ENCODE measurements around the gene SLC2A14. TPM values are rescaled to one million over a fixed set of nuclear protein-coding genes. Genes with fewer than 3 reads are reported as not detected.
"Not testable (repeated sequence)": the region's sequence is repeated elsewhere in the genome, so short reads cannot be mapped to it uniquely, and the experiment has no call there.

The SLC2A14 gene
- polyA plus RNA-seq, 4 donors = 0.03 to 0.77 (median 0.22) TPM; not detected in 1

- WGBS, 3 donors = 78 to 98% (median 88%) methylated on average over 4 of the region's 4 CpGs
- not testable (repeated sequence) for H3K27ac ChIP-seq (ENCODE audit: low read depth in 1 of 3, low read length in 2 of 3); FAIRE-seq; H3K27me3 ChIP-seq (ENCODE audit: control insufficient read depth in 3 of 3, insufficient read depth in 3 of 3, low read length in 3 of 3); H3K36me3 ChIP-seq (ENCODE audit: control insufficient read depth in 3 of 3, insufficient read depth in 2 of 3, low read depth in 1 of 3, low read length in 3 of 3); H3K4me1 ChIP-seq (ENCODE audit: control insufficient read depth in 3 of 3, insufficient read depth in 2 of 3, low read depth in 1 of 3, low read length in 2 of 3); H3K4me3 ChIP-seq (ENCODE audit: low read depth in 1 of 3, low read length in 3 of 3); DNase-seq; H3K9me3 ChIP-seq (ENCODE audit: control insufficient read depth in 2 of 2, insufficient read depth in 1 of 2, low read depth in 1 of 2, low read length in 1 of 2)
Measured at GRCh38 chr12:7881736-7882120, 9.0 kb upstream of the SLC2A14 start.

GRCh38 chr12:7880952-7881735, 8.4 kb upstream of the SLC2A14 start:
- not testable (repeated sequence) for H3K4me1 ChIP-seq (ENCODE audit: control insufficient read depth in 3 of 3, insufficient read depth in 2 of 3, low read depth in 1 of 3, low read length in 2 of 3); H3K9me3 ChIP-seq (ENCODE audit: control insufficient read depth in 2 of 2, insufficient read depth in 1 of 2, low read depth in 1 of 2, low read length in 1 of 2); H3K27ac ChIP-seq (ENCODE audit: low read depth in 1 of 3, low read length in 2 of 3); DNase-seq; H3K27me3 ChIP-seq (ENCODE audit: control insufficient read depth in 3 of 3, insufficient read depth in 3 of 3, low read length in 3 of 3); FAIRE-seq; H3K4me3 ChIP-seq (ENCODE audit: low read depth in 1 of 3, low read length in 3 of 3); H3K36me3 ChIP-seq (ENCODE audit: control insufficient read depth in 3 of 3, insufficient read depth in 2 of 3, low read depth in 1 of 3, low read length in 3 of 3)
- 92 to 94% (median 93%) methylated on average over 31 to 52 of the region's 52 CpGs for WGBS, 3 donors

DNA sequence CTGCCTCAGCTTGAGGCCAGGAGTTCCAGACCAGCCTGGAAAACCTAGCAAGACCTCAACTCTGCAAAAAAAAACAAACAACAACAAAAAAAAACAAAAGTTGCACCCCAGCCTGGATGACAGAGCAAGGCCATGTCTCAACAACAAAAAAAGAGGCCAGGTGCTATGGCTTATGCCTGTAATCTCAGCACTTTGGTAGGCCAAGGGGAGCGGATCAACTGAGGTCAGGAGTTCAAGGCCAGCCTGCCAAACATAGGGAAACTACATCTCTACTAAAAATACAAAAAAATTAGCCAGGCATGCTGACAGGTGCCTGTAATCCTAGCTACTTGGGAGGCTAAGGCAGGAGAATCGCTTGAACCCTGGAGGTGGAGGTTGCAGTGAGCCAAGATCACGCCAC, 6.5 kb upstream of the SLC2A14 start:
- FAIRE-seq = no peak
- WGBS, 3 donors = 69 to 87% (median 85%) methylated on average over 3 of the region's 3 CpGs
- no peaks in the 10 kb centered on the region for H3K27me3 ChIP-seq (ENCODE audit: control insufficient read depth in 3 of 3, insufficient read depth in 3 of 3, low read length in 3 of 3)

DNA sequence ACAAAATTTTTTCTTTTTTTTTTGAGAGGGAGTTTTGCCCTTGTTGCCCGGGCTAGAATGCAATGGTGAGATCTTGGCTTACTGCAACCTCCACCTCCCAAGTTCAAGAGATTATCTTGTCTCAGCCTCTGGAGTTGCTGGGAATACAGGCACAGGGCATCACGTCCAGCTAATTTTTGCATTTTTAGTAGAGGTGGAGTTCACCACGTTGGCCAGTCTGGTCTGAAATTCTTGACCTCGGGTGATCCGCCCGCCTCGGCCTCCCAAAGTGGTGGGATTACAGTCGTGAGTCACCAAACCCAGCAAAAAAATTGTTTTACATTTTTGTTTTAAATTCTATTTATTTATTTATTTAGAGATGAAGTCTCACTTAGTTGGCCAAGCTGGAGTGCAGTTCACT, 4.7 kb upstream of the SLC2A14 start:
- Histone ChIP-seq H3K27ac (ENCODE audit: low read depth in 1 of 3, low read length in 2 of 3) (no peak overlapping the region), H3K27me3 (ENCODE audit: control insufficient read depth in 3 of 3, insufficient read depth in 3 of 3, low read length in 3 of 3) (peaks cover 0 to 13% (median 5%) of the 10 kb centered on the region in 3 donors), H3K9me3 (ENCODE audit: control insufficient read depth in 2 of 2, insufficient read depth in 1 of 2, low read depth in 1 of 2, low read length in 1 of 2) (no peaks in the 10 kb centered on the region), H3K4me1 (ENCODE audit: control insufficient read depth in 3 of 3, insufficient read depth in 2 of 3, low read depth in 1 of 3, low read length in 2 of 3) (no peaks in the 10 kb centered on the region), H3K4me3 (ENCODE audit: low read depth in 1 of 3, low read length in 3 of 3) (no peak overlapping the region), H3K36me3 (ENCODE audit: control insufficient read depth in 3 of 3, insufficient read depth in 2 of 3, low read depth in 1 of 3, low read length in 3 of 3) (no peaks in the 10 kb centered on the region)
- no peak for FAIRE-seq
- DNase-seq = no peak
- WGBS, 3 donors = 83 to 91% (median 89%) methylated on average over 8 of the region's 8 CpGs

More for the DNA sequence above, 6.5 kb upstream of the SLC2A14 start:
- Histone ChIP-seq H3K27ac (ENCODE audit: low read depth in 1 of 3, low read length in 2 of 3) (no peak overlapping the region), H3K9me3 (ENCODE audit: control insufficient read depth in 2 of 2, insufficient read depth in 1 of 2, low read depth in 1 of 2, low read length in 1 of 2) (no peaks in the 10 kb centered on the region), H3K4me3 (ENCODE audit: low read depth in 1 of 3, low read length in 3 of 3) (no peak overlapping the region), H3K4me1 (ENCODE audit: control insufficient read depth in 3 of 3, insufficient read depth in 2 of 3, low read depth in 1 of 3, low read length in 2 of 3) (peaks cover 0 to 2% (median under 1%) of the 10 kb centered on the region in 3 donors), H3K36me3 (ENCODE audit: control insufficient read depth in 3 of 3, insufficient read depth in 2 of 3, low read depth in 1 of 3, low read length in 3 of 3) (no peaks in the 10 kb centered on the region)
- DNase-seq = no peak

- FAIRE-seq = no peak
- Histone ChIP-seq H3K36me3 (ENCODE audit: control insufficient read depth in 3 of 3, insufficient read depth in 2 of 3, low read depth in 1 of 3, low read length in 3 of 3) (no peaks in the 10 kb centered on the region), H3K4me3 (ENCODE audit: low read depth in 1 of 3, low read length in 3 of 3) (no peak overlapping the region), H3K27me3 (ENCODE audit: control insufficient read depth in 3 of 3, insufficient read depth in 3 of 3, low read length in 3 of 3) (peaks cover 0 to 21% (median 8%) of the 10 kb centered on the region in 3 donors), H3K9me3 (ENCODE audit: control insufficient read depth in 2 of 2, insufficient read depth in 1 of 2, low read depth in 1 of 2, low read length in 1 of 2) (no peaks in the 10 kb centered on the region), H3K27ac (ENCODE audit: low read depth in 1 of 3, low read length in 2 of 3) (no peak overlapping the region), H3K4me1 (ENCODE audit: control insufficient read depth in 3 of 3, insufficient read depth in 2 of 3, low read depth in 1 of 3, low read length in 2 of 3) (no peaks in the 10 kb centered on the region)
- DNase-seq = no peak
- WGBS, 3 donors = 22 to 52% (median 30%) methylated on average over 3 of the region's 3 CpGs
Measured at GRCh38 chr12:7870335-7870734, 2.4 kb downstream of the SLC2A14 start.

DNA sequence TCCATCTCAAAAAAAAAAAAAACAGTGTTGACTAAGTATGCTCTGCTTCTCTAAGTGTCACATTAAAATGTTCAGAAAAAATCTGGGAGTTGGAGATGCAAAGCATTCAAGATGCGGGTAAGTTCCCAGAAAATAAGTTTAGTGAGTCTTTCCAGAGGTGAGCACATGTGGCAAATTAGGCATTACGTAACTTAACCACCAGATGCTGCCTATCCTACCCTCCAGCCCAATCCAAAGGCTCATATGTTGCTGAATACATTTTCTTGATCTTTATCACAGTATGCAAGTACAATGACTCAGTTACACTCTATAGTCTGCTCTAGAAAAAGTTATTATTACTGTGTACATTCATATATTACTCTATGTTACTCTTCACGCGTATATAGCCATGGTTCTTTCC, 3.6 kb downstream of the SLC2A14 start:
- H3K36me3 ChIP-seq (ENCODE audit: control insufficient read depth in 3 of 3, insufficient read depth in 2 of 3, low read depth in 1 of 3, low read length in 3 of 3) = no peaks in the 10 kb centered on the region
- FAIRE-seq (no peak), DNase-seq (no peak)
- no peak overlapping the region for H3K27ac ChIP-seq (ENCODE audit: low read depth in 1 of 3, low read length in 2 of 3)
- no peak overlapping the region for H3K4me3 ChIP-seq (ENCODE audit: low read depth in 1 of 3, low read length in 3 of 3)
- no peaks in the 10 kb centered on the region for H3K4me1 ChIP-seq (ENCODE audit: control insufficient read depth in 3 of 3, insufficient read depth in 2 of 3, low read depth in 1 of 3, low read length in 2 of 3)
- WGBS, 3 donors = 87 to 98% (median 94%) methylated on average over 4 of the region's 4 CpGs
- H3K27me3 ChIP-seq (ENCODE audit: control insufficient read depth in 3 of 3, insufficient read depth in 3 of 3, low read length in 3 of 3) = peaks cover 0 to 21% (median 8%) of the 10 kb centered on the region in 3 donors
- H3K9me3 ChIP-seq (ENCODE audit: control insufficient read depth in 2 of 2, insufficient read depth in 1 of 2, low read depth in 1 of 2, low read length in 1 of 2) = no peaks in the 10 kb centered on the region

DNA sequence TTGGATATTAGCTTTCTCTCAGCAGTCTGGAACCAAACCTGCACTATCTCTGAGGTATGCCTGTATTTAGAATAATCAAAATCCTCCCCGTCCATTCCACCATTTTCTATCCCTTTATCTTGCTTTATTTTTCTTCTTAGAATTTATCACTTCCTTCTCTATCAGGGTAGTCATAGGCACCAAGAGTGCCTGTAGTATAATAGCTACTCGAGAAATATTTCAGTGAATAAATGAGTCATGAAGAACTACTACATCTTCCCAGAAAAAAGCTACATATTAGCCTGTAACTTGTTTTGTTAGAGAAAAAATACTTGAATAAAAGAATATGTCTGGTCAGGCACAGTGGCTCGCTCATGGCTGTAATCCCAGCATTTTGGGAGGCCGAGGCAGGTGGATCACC, 4.3 kb downstream of the SLC2A14 start:
- WGBS, 3 donors = 74 to 83% (median 81%) methylated on average over 4 of the region's 4 CpGs
- Histone ChIP-seq H3K9me3 (ENCODE audit: control insufficient read depth in 2 of 2, insufficient read depth in 1 of 2, low read depth in 1 of 2, low read length in 1 of 2) (no peaks in the 10 kb centered on the region), H3K4me1 (ENCODE audit: control insufficient read depth in 3 of 3, insufficient read depth in 2 of 3, low read depth in 1 of 3, low read length in 2 of 3) (no peaks in the 10 kb centered on the region), H3K36me3 (ENCODE audit: control insufficient read depth in 3 of 3, insufficient read depth in 2 of 3, low read depth in 1 of 3, low read length in 3 of 3) (no peaks in the 10 kb centered on the region), H3K27ac (ENCODE audit: low read depth in 1 of 3, low read length in 2 of 3) (no peak overlapping the region), H3K4me3 (ENCODE audit: low read depth in 1 of 3, low read length in 3 of 3) (no peak overlapping the region), H3K27me3 (ENCODE audit: control insufficient read depth in 3 of 3, insufficient read depth in 3 of 3, low read length in 3 of 3) (peaks cover 0 to 16% (median 6%) of the 10 kb centered on the region in 3 donors)
- DNase-seq (no peak), FAIRE-seq (no peak)

- no peak for FAIRE-seq
- 85 to 93% (median 91%) methylated on average over 12 of the region's 12 CpGs for WGBS, 3 donors
Measured at GRCh38 chr12:7864601-7865150, 8.0 kb downstream of the SLC2A14 start.

More at GRCh38 chr12:7864601-7865150, 8.0 kb downstream of the SLC2A14 start:
- H3K4me3 ChIP-seq (ENCODE audit: low read depth in 1 of 3, low read length in 3 of 3) = no peak overlapping the region
- H3K36me3 ChIP-seq (ENCODE audit: control insufficient read depth in 3 of 3, insufficient read depth in 2 of 3, low read depth in 1 of 3, low read length in 3 of 3) = no peaks in the 10 kb centered on the region
- DNase-seq = no peak
- no peaks in the 10 kb centered on the region for H3K4me1 ChIP-seq (ENCODE audit: control insufficient read depth in 3 of 3, insufficient read depth in 2 of 3, low read depth in 1 of 3, low read length in 2 of 3)
- no peaks in the 10 kb centered on the region for H3K9me3 ChIP-seq (ENCODE audit: control insufficient read depth in 2 of 2, insufficient read depth in 1 of 2, low read depth in 1 of 2, low read length in 1 of 2)
- H3K27me3 ChIP-seq (ENCODE audit: control insufficient read depth in 3 of 3, insufficient read depth in 3 of 3, low read length in 3 of 3) = no peaks in the 10 kb centered on the region
- no peak overlapping the region for H3K27ac ChIP-seq (ENCODE audit: low read depth in 1 of 3, low read length in 2 of 3)
